HepG2 (cell line): ENCODE measurements around the gene GFPT1. TPM values are rescaled to one million over a fixed set of nuclear protein-coding genes. Genes with fewer than 3 reads are reported as not detected.

ENCODE experiments used
- LCORL ChIP-seq, 2 experiments: fragments of 450-650 bp in 1 of 2; sonication (generic) in 1 of 2; formaldehyde crosslinking in 1 of 2; IDR thresholded peaks; 2 replicates each; pipeline versions ENCODE4 v1.5.0 to v1.6.1; 2017 to 2020; ENCODE audit warnings: antibody characterized with exemption in 1 of 2, missing genetic modification reagents in 1 of 2
- MTA1 ChIP-seq: sonication (generic); formaldehyde crosslinking; IDR thresholded peaks from 2 replicates; pipeline ENCODE4 v1.4.0; 2020; ENCODE audit warnings: missing genetic modification reagents, mild to moderate bottlenecking, borderline replicate concordance
- NFKBIZ ChIP-seq: IDR thresholded peaks from 2 replicates; pipeline ENCODE4 v1.6.1; 2018; ENCODE audit warnings: missing genetic modification reagents, missing compliant biosample characterization
- POLR2A ChIP-seq, 2 experiments: IDR thresholded peaks; 2 replicates each; pipeline ENCODE4 v1.6.1; 2011; ENCODE audit warnings: low read depth in 2 of 2, low read length in 2 of 2, mild to moderate bottlenecking in 1 of 2, moderate library complexity in 1 of 2; ENCODE audit not compliant: insufficient read depth in 1 of 2
- RARA ChIP-seq: IDR thresholded peaks from 2 replicates; pipeline ENCODE4 v1.6.1; 2016; ENCODE audit warnings: missing genetic modification reagents, missing compliant biosample characterization
- RORA ChIP-seq: sonication (generic); formaldehyde crosslinking; IDR thresholded peaks from 2 replicates; pipeline ENCODE4 v1.5.0; 2020; ENCODE audit warnings: mild to moderate bottlenecking, missing genetic modification reagents, moderate library complexity
- SIX1 ChIP-seq: sonication (generic); formaldehyde crosslinking; IDR thresholded peaks from 2 replicates; pipeline ENCODE4 v1.4.0; 2020; ENCODE audit warnings: missing genetic modification reagents, borderline replicate concordance
- SMYD3 ChIP-seq: sonication (generic); formaldehyde crosslinking; IDR thresholded peaks from 2 replicates; pipeline ENCODE4 v1.8.1; 2023; ENCODE audit warnings: mild to moderate bottlenecking, missing genetic modification reagents
- ZFX ChIP-seq: sonication (generic); formaldehyde crosslinking; IDR thresholded peaks from 2 replicates; pipeline ENCODE4 v1.4.0; 2020; ENCODE audit warnings: mild to moderate bottlenecking, low read depth, missing genetic modification reagents, moderate library complexity
- ZMYM2 ChIP-seq: sonication (generic); formaldehyde crosslinking; IDR thresholded peaks from 2 replicates; pipeline ENCODE4 v1.8.0; 2022; ENCODE audit warnings: mild to moderate bottlenecking, missing genetic modification reagents
- ZMYM4 ChIP-seq: sonication (generic); formaldehyde crosslinking; IDR thresholded peaks from 2 replicates; pipeline ENCODE4 v1.8.1; 2023; ENCODE audit warnings: mild to moderate bottlenecking, missing genetic modification reagents
- ZNF10 ChIP-seq: sonication (generic); formaldehyde crosslinking; IDR thresholded peaks from 2 replicates; pipeline ENCODE4 v1.4.0; 2020; ENCODE audit warnings: mild to moderate bottlenecking, low read depth, missing genetic modification reagents, borderline replicate concordance
- ZNF124 ChIP-seq: sonication (generic); formaldehyde crosslinking; IDR thresholded peaks from 2 replicates; pipeline ENCODE4 v1.4.0; 2020; ENCODE audit warnings: missing genetic modification reagents
- ZNF263 ChIP-seq: sonication (generic); formaldehyde crosslinking; IDR thresholded peaks from 2 replicates; pipeline ENCODE4 v1.4.0; 2020; ENCODE audit warnings: missing genetic modification reagents
- ZNF33B ChIP-seq: sonication (generic); formaldehyde crosslinking; IDR thresholded peaks from 2 replicates; pipeline ENCODE4 v1.5.1; 2020; ENCODE audit warnings: mild to moderate bottlenecking, missing genetic modification reagents
- ZNF614 ChIP-seq: IDR thresholded peaks from 2 replicates; pipeline ENCODE4 v1.6.1; 2018; ENCODE audit warnings: missing biosample characterization, missing genetic modification reagents, inconsistent platforms, borderline replicate concordance
- polyA plus RNA-seq, 8 experiments: library from polyadenylated mRNA; depleted of rRNA in 3 of 8; stranded (reverse) in 7 of 8; unstranded in 1 of 8; fragments of >200 nt; fragmentation: Illumina TruSeq in 4 of 8; extraction: Trizol in 4 of 8; gene quantifications; 2 replicates each; pipeline versions ENCODE4 v1.2.1 to v1.2.3, GENCODE V29; 2011 to 2016; ENCODE audit warnings: low read depth in 4 of 8, missing spikeins in 1 of 8, mixed read lengths in 1 of 8; ENCODE audit not compliant: insufficient read depth in 1 of 8
- total RNA-seq, 5 experiments: library from RNA; depleted of rRNA; stranded (reverse); fragments of >200 nt; fragmentation: Illumina TruSeq; extraction: Trizol; gene quantifications; 2 replicates each; pipeline ENCODE4 v1.2.3, GENCODE V29; 2016; ENCODE audit warnings: low read depth in 1 of 5
- TF ChIP-seq, protein P1 (sequence below): sonication (generic); formaldehyde crosslinking; IDR thresholded peaks from 2 replicates; pipeline ENCODE4 v1.4.0; 2020; ENCODE audit warnings: missing genetic modification reagents, borderline replicate concordance
- TF ChIP-seq, protein P2 (sequence below): sonication (generic); formaldehyde crosslinking; IDR thresholded peaks from 2 replicates; pipeline ENCODE4 v1.9.0; 2022; ENCODE audit warnings: low read depth, missing genetic modification reagents
- TF ChIP-seq, protein P3 (sequence below): IDR thresholded peaks from 2 replicates; pipeline ENCODE4 v1.4.0; 2020; ENCODE audit warnings: mild to moderate bottlenecking, missing genetic modification reagents

Gene GFPT1
- total and polyA plus RNA-seq, 2 of the 13 experiments (the other 11 are each of a cell fraction or from before 2014, with no cell fraction given), result 24.0 to 84.9 TPM

DNA sequence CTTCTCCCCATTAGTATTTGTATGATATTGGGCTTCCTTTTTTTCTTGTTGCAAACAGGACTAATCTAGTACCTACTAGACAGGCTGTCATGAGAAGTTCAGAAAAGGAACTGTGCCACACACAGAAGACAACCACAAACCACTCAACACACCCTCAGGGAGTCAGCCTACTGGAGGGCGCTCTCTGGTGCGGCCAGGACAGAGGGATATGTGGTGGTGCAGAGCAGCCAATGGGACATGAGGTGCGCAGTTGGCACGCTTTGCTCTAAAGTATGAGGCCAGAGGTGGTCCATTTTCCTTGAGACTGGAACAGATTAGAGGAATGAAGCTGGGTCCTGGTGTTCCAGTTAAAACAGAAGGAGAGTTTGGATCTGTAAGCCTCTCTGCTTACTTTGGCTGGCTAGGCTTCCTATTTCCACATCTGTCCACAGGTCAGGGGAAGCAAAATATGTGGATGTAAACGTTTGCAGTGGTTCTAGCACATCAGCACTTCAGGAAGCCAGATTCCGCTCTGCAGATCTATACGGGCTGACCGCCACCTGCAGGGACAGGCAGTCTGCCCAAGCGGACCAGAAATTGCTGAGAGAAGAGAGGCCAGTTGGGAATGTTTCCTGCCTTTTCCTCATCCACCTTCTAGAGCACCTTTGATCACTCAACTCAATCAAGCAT lies 114.1 kb downstream of the GFPT1 start (continued):
- TF ChIP-seq MTA1 (peak; percentile 75; the same call in 1 of the 2 replicates), ZNF10 (no peak), NFKBIZ (0 out of 2 replicates have a peak, but pooled peaks have one; percentile 28), ZNF33B (CRISPR knock-in tag) (0 out of 2 replicates have a peak, but pooled peaks have one; percentile 50), SIX1 (CRISPR knock-in tag) (peak; percentile 44; the same call in 1 of the 2 replicates), ZNF124 (0 out of 2 replicates have a peak, but pooled peaks have one; percentile 55), POLR2A (IDR thresholded peaks at IDR 0.05; ENCODE audit: insufficient read depth in 1 of 2, low read depth in 2 of 2, low read length in 2 of 2) (no peak), LCORL (IDR thresholded peaks at IDR 0.05) (no peak), LCORL (CRISPR knock-in tag; IDR thresholded peaks at IDR 0.05) (peak; percentile 90), RARA (CRISPR knock-in tag) (0 out of 2 replicates have a peak, but pooled peaks have one; percentile 19), ZNF263 (CRISPR knock-in tag) (0 out of 2 replicates have a peak, but pooled peaks have one; percentile 37), ZMYM4 (CRISPR knock-in tag) (peak; percentile 86), SMYD3 (peak; percentile 60; the same call in 1 of the 2 replicates), ZFX (peak; percentile 25; the same call in 1 of the 2 replicates), ZMYM2 (CRISPR knock-in tag) (0 out of 2 replicates have a peak, but pooled peaks have one; percentile 31), ZNF614 (CRISPR knock-in tag) (peak; percentile 85; the same call in 1 of the 2 replicates), RORA (CRISPR knock-in tag) (no peak)
- TF ChIP-seq, protein P1, sequence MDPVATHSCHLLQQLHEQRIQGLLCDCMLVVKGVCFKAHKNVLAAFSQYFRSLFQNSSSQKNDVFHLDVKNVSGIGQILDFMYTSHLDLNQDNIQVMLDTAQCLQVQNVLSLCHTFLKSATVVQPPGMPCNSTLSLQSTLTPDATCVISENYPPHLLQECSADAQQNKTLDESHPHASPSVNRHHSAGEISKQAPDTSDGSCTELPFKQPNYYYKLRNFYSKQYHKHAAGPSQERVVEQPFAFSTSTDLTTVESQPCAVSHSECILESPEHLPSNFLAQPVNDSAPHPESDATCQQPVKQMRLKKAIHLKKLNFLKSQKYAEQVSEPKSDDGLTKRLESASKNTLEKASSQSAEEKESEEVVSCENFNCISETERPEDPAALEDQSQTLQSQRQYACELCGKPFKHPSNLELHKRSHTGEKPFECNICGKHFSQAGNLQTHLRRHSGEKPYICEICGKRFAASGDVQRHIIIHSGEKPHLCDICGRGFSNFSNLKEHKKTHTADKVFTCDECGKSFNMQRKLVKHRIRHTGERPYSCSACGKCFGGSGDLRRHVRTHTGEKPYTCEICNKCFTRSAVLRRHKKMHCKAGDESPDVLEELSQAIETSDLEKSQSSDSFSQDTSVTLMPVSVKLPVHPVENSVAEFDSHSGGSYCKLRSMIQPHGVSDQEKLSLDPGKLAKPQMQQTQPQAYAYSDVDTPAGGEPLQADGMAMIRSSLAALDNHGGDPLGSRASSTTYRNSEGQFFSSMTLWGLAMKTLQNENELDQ, result no peak
- TF ChIP-seq, protein P2, sequence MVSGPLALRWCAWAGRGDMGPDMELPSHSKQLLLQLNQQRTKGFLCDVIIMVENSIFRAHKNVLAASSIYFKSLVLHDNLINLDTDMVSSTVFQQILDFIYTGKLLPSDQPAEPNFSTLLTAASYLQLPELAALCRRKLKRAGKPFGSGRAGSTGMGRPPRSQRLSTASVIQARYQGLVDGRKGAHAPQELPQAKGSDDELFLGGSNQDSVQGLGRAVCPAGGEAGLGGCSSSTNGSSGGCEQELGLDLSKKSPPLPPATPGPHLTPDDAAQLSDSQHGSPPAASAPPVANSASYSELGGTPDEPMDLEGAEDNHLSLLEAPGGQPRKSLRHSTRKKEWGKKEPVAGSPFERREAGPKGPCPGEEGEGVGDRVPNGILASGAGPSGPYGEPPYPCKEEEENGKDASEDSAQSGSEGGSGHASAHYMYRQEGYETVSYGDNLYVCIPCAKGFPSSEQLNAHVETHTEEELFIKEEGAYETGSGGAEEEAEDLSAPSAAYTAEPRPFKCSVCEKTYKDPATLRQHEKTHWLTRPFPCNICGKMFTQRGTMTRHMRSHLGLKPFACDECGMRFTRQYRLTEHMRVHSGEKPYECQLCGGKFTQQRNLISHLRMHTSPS, result peak; percentile 40; the same call in 1 of the 2 replicates
- TF ChIP-seq, protein P3, sequence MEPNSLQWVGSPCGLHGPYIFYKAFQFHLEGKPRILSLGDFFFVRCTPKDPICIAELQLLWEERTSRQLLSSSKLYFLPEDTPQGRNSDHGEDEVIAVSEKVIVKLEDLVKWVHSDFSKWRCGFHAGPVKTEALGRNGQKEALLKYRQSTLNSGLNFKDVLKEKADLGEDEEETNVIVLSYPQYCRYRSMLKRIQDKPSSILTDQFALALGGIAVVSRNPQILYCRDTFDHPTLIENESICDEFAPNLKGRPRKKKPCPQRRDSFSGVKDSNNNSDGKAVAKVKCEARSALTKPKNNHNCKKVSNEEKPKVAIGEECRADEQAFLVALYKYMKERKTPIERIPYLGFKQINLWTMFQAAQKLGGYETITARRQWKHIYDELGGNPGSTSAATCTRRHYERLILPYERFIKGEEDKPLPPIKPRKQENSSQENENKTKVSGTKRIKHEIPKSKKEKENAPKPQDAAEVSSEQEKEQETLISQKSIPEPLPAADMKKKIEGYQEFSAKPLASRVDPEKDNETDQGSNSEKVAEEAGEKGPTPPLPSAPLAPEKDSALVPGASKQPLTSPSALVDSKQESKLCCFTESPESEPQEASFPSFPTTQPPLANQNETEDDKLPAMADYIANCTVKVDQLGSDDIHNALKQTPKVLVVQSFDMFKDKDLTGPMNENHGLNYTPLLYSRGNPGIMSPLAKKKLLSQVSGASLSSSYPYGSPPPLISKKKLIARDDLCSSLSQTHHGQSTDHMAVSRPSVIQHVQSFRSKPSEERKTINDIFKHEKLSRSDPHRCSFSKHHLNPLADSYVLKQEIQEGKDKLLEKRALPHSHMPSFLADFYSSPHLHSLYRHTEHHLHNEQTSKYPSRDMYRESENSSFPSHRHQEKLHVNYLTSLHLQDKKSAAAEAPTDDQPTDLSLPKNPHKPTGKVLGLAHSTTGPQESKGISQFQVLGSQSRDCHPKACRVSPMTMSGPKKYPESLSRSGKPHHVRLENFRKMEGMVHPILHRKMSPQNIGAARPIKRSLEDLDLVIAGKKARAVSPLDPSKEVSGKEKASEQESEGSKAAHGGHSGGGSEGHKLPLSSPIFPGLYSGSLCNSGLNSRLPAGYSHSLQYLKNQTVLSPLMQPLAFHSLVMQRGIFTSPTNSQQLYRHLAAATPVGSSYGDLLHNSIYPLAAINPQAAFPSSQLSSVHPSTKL (CRISPR knock-in tag), result peak; percentile 71
